H1 (cell line): ENCODE results near the gene ADGRB3. TPM values are rescaled to one million over a fixed set of nuclear protein-coding genes. Genes with fewer than 3 reads are reported as not detected.

Experiments used
- CTCF ChIA-PET: fragments of 300-600 bp; sonication (Branson Sonifier 250); formaldehyde crosslinking; loops from one replicate; lab custom pipeline; 2021; ENCODE audit not compliant: partially characterized antibody; lab: Charles Lee
- POLR2A ChIA-PET: fragments of 300-600 bp; sonication (Branson Sonifier 250); formaldehyde crosslinking; loops from one replicate; lab custom pipeline; 2021; ENCODE audit warnings: inconsistent platforms; ENCODE audit not compliant: partially characterized antibody; lab: Charles Lee
- DNase-seq, 2 experiments: peaks; one replicate each; pipeline versions ENCODE4 v3.0.0 to v3.0.0-alpha.2; 2010 to 2022; ENCODE audit warnings: low spot score in 2 of 2, low read depth in 1 of 2, mixed read lengths in 1 of 2
- FAIRE-seq: peaks from 2 replicates; lab custom pipeline; 2011; peaks lifted over from hg19 to GRCh38; lab: Jason Lieb, UNC
- H2AFZ ChIP-seq: 2 replicates; pipeline ENCODE4 v1.8.1; 2012; ENCODE audit warnings: low read length, inconsistent platforms
- H2AK5ac ChIP-seq: 2 replicates; pipeline ENCODE4 v1.6.1; 2013; ENCODE audit warnings: low read depth, low read length
- H2BK120ac ChIP-seq: replicated peaks from 2 replicates; pipeline ENCODE3; 2013; ENCODE audit warnings: low read depth, low read length, inconsistent platforms
- H2BK12ac ChIP-seq: 2 replicates; pipeline ENCODE4 v1.6.1; 2013; ENCODE audit warnings: low read depth, low read length
- H2BK15ac ChIP-seq: 2 replicates; pipeline ENCODE4 v1.6.1; 2013; ENCODE audit warnings: low read length
- H2BK20ac ChIP-seq: 2 replicates; pipeline ENCODE4 v1.6.1; 2013; ENCODE audit warnings: low read length
- H2BK5ac ChIP-seq: 2 replicates; pipeline ENCODE4 v1.6.1; 2013; ENCODE audit warnings: low read depth, low read length
- H3K14ac ChIP-seq: 2 replicates; pipeline ENCODE4 v1.6.1; 2013; ENCODE audit warnings: inconsistent platforms; ENCODE audit not compliant: insufficient read length
- H3K18ac ChIP-seq: 2 replicates; pipeline ENCODE4 v1.6.1; 2013; ENCODE audit warnings: low read length; ENCODE audit errors: extremely low read depth
- H3K23ac ChIP-seq: 2 replicates; pipeline ENCODE4 v1.6.1; 2013; ENCODE audit warnings: inconsistent platforms; ENCODE audit not compliant: insufficient read length
- H3K23me2 ChIP-seq: 2 replicates; pipeline ENCODE4 v1.6.1; 2013; ENCODE audit warnings: low read depth, low read length
- H3K27ac ChIP-seq: 2 replicates; pipeline ENCODE4 v1.6.1; 2011; ENCODE audit warnings: low read depth, low read length, inconsistent platforms
- H3K27me3 ChIP-seq, 4 experiments: replicated peaks in 1 of 4; 1 replicate in 1 of 4; 2 replicates in 3 of 4; pipeline versions ENCODE4 v1.6.1 to v1.8.1; 2011 to 2013; ENCODE audit warnings: low read length in 3 of 4, mild to moderate bottlenecking in 3 of 4, inconsistent platforms in 2 of 4, mixed read lengths in 2 of 4, moderate library complexity in 1 of 4; ENCODE audit not compliant: control insufficient read depth in 3 of 4, insufficient read depth in 3 of 4; ENCODE audit errors: extremely low read depth in 1 of 4
- H3K36me3 ChIP-seq, 4 experiments: 2 replicates each; pipeline versions ENCODE4 v1.6.1 to v1.8.1; 2011 to 2013; ENCODE audit warnings: mild to moderate bottlenecking in 4 of 4, low read length in 3 of 4, moderate library complexity in 2 of 4, control low read depth in 1 of 4, inconsistent platforms in 1 of 4; ENCODE audit not compliant: insufficient read depth in 4 of 4, control insufficient read depth in 2 of 4
- H3K4ac ChIP-seq: replicated peaks from 2 replicates; pipeline ENCODE3; 2013; ENCODE audit warnings: low read length, low read depth, mixed read lengths, inconsistent platforms; ENCODE audit not compliant: insufficient read length
- H3K4me1 ChIP-seq, 4 experiments: replicated peaks in 1 of 4; 1 replicate in 1 of 4; 2 replicates in 3 of 4; pipeline versions ENCODE4 v1.6.1 to v1.8.1; 2011 to 2013; ENCODE audit warnings: low read length in 3 of 4, inconsistent platforms in 2 of 4, mixed read lengths in 1 of 4; ENCODE audit not compliant: insufficient read depth in 4 of 4, control insufficient read depth in 3 of 4
- H3K4me2 ChIP-seq, 2 experiments: 2 replicates each; pipeline versions ENCODE4 v1.6.1 to v1.8.1; 2011 to 2013; ENCODE audit warnings: low read depth in 2 of 2, low read length in 2 of 2, control low read depth in 1 of 2, inconsistent platforms in 1 of 2, mild to moderate bottlenecking in 1 of 2; ENCODE audit not compliant: insufficient read depth in 1 of 2
- H3K4me3 ChIP-seq, 4 experiments: fragments of 200-600, 300-600 bp in 1 of 4; sonication (generic), shearing (Covaris generic), sonication (Bioruptor Twin) in 1 of 4; 2 replicates each; pipeline versions ENCODE4 v1.5.1 to v1.8.1; 2011 to 2016; ENCODE audit warnings: low read length in 4 of 4, low read depth in 3 of 4, control low read depth in 2 of 4, inconsistent platforms in 2 of 4, mild to moderate bottlenecking in 2 of 4, mixed read lengths in 1 of 4, moderate library complexity in 1 of 4; ENCODE audit not compliant: insufficient read depth in 2 of 4; ENCODE audit errors: extremely low read depth in 1 of 4
- H3K56ac ChIP-seq: replicated peaks from 2 replicates; pipeline ENCODE3; 2013; ENCODE audit warnings: low read depth, mild to moderate bottlenecking, mixed read lengths, low read length, inconsistent platforms; ENCODE audit not compliant: insufficient read length
- H3K79me1 ChIP-seq: 2 replicates; pipeline ENCODE4 v1.6.1; 2013; ENCODE audit warnings: low read depth, low read length, control low read depth
- H3K79me2 ChIP-seq, 2 experiments: 2 replicates each; pipeline versions ENCODE4 v1.6.1 to v1.8.1; 2012 to 2013; ENCODE audit warnings: low read length in 2 of 2, mild to moderate bottlenecking in 2 of 2, inconsistent platforms in 1 of 2; ENCODE audit not compliant: insufficient read depth in 2 of 2, control insufficient read depth in 1 of 2
- H3K9ac ChIP-seq, 4 experiments: replicated peaks in 1 of 4; 1 replicate in 1 of 4; 2 replicates in 3 of 4; pipeline versions ENCODE4 v1.6.1 to v1.8.1; 2011 to 2013; ENCODE audit warnings: low read depth in 3 of 4, low read length in 3 of 4, control low read depth in 2 of 4, mild to moderate bottlenecking in 2 of 4, moderate library complexity in 2 of 4, inconsistent platforms in 1 of 4; ENCODE audit errors: extremely low read depth in 1 of 4
- H3K9me3 ChIP-seq, 2 experiments: 2 replicates each; pipeline versions ENCODE4 v1.6.1 to v1.8.1; 2012 to 2013; ENCODE audit warnings: mild to moderate bottlenecking in 2 of 2, moderate library complexity in 2 of 2, control low read depth in 1 of 2, inconsistent platforms in 1 of 2, low read depth in 1 of 2, low read length in 1 of 2, mixed read lengths in 1 of 2; ENCODE audit not compliant: insufficient read depth in 2 of 2
- H4K20me1 ChIP-seq, 2 experiments: replicated peaks in 1 of 2; 2 replicates each; pipeline versions ENCODE3 to v1.8.1; 2011 to 2013; ENCODE audit warnings: inconsistent platforms in 2 of 2, low read length in 2 of 2, mild to moderate bottlenecking in 1 of 2; ENCODE audit not compliant: insufficient read depth in 2 of 2, control insufficient read depth in 1 of 2
- H4K5ac ChIP-seq: 2 replicates; pipeline ENCODE4 v1.6.1; 2013; ENCODE audit warnings: low read length, low read depth, mixed read lengths, inconsistent platforms; ENCODE audit not compliant: insufficient read length
- H4K8ac ChIP-seq: 2 replicates; pipeline ENCODE4 v1.8.0; 2013; ENCODE audit warnings: mild to moderate bottlenecking, moderate library complexity, low read length, inconsistent platforms; ENCODE audit not compliant: insufficient read depth; ENCODE audit errors: extremely low read depth
- H4K91ac ChIP-seq: replicated peaks from 2 replicates; pipeline ENCODE3; 2013; ENCODE audit warnings: low read length, mixed read lengths, inconsistent platforms; ENCODE audit not compliant: insufficient read length
- CBX8 ChIP-seq: fragments of 300-800, 300-1000 bp; sonication (generic); IDR thresholded peaks from 2 replicates; pipeline ENCODE4 v1.7.1; 2016; ENCODE audit warnings: low read depth, low read length, borderline replicate concordance
- CHD1 ChIP-seq: IDR thresholded peaks from 2 replicates; pipeline ENCODE4 v1.6.1; 2012; ENCODE audit warnings: low read depth, low read length, improper control_type of control experiment
- CTCF ChIP-seq, 3 experiments: IDR thresholded peaks; 1 replicate in 2 of 3; 2 replicates in 1 of 3; pipeline versions ENCODE4 v1.5.1 to v1.6.1; 2011; ENCODE audit warnings: low read length in 3 of 3, mild to moderate bottlenecking in 3 of 3, inconsistent platforms in 2 of 3, low read depth in 1 of 3, moderate library complexity in 1 of 3; ENCODE audit not compliant: insufficient read depth in 1 of 3; ENCODE audit errors: control extremely low read depth in 1 of 3
- EGR1 ChIP-seq: IDR thresholded peaks from 2 replicates; pipeline ENCODE4 v1.6.1; 2011; ENCODE audit warnings: low read depth, low read length, borderline replicate concordance
- KDM5A ChIP-seq: fragments of 200-600 bp; IDR thresholded peaks from 2 replicates; pipeline ENCODE4 v1.7.1; 2012; ENCODE audit warnings: mild to moderate bottlenecking, low read length, inconsistent platforms, mixed read lengths
- RAD21 ChIP-seq, 2 experiments: IDR thresholded peaks in 1 of 2; conservative IDR thresholded peaks in 1 of 2; 2 replicates each; pipeline ENCODE4 v1.6.1; 2011; ENCODE audit warnings: low read depth in 2 of 2, low read length in 2 of 2, improper control_type of control experiment in 1 of 2, inconsistent platforms in 1 of 2, mild to moderate bottlenecking in 1 of 2, moderate library complexity in 1 of 2
- SP1 ChIP-seq: IDR thresholded peaks from 2 replicates; pipeline ENCODE4 v1.6.1; 2011; ENCODE audit warnings: low read depth, low read length
- WGBS, 2 experiments: shearing (Covaris generic) in 1 of 2; methylation state at CpG; one replicate each; pipeline versions ENCODE4 v1.1.6 to v1.1.7; 2013 to 2015; ENCODE audit warnings: low lambda C conversion rate in 2 of 2, mixed read lengths in 2 of 2, inconsistent platforms in 1 of 2, low coverage in 1 of 2, missing lambda C conversion rate in 1 of 2; ENCODE audit not compliant: insufficient replicate concordance in 2 of 2, insufficient coverage in 1 of 2, insufficient read length in 1 of 2; ENCODE audit errors: extremely low coverage in 1 of 2, missing lambda C conversion rate in 1 of 2; 5-methylcytosine and 5-hydroxymethylcytosine counted together
- polyA plus RNA-seq, 7 experiments: library from polyadenylated mRNA; depleted of rRNA in 3 of 7; stranded (reverse) in 5 of 7; unstranded in 2 of 7; fragments of >200 nt in 5 of 7; fragments of 200-250 nt in 2 of 7; gene quantifications; 1 replicate in 5 of 7; 2 replicates in 1 of 7; 4 replicates in 1 of 7; pipeline versions ENCODE4 v1.2.1 to v1.2.3, GENCODE V29; 2011 to 2013; ENCODE audit warnings: missing spikeins in 2 of 7, mixed read lengths in 2 of 7
- total RNA-seq: library from RNA; stranded (reverse); fragmentation: NEBNext Ultra II Directional; extraction: Animal tissue kit (Norgen Biotek cat#: 25700); gene quantifications from 2 replicates; pipeline ENCODE4 v1.2.1, GENCODE V29; 2021

The ADGRB3 gene
- total and polyA plus RNA-seq, 2 of the 8 experiments (the other 6 are each of a cell fraction or from before 2014, with no cell fraction given) = 0.35 to 1.2 TPM

- H3K4ac ChIP-seq = no peak overlapping the region
- ChIA-PET POLR2A (no interaction called here), CTCF (interaction anchor here (0.6 to 2.3 kb wide), 6 partner anchors 9 to 138 kb away, joined by 3 to 11 read pairs (median 4); no protein-coding TSS in a partner anchor)
- H2BK20ac ChIP-seq = no peak overlapping the region
- no peaks in the 10 kb centered on the region for H3K23me2 ChIP-seq
- 69% methylated on average over 3 of the region's 3 CpGs; no CpG with 5 or more reads in 1 of the 2 experiments for WGBS, 2 experiments
- H3K4me1 ChIP-seq = 0 out of 7 replicates have a peak, but pooled peaks cover 0 to 2% (median 0%) of the 10 kb centered on the region in 4 experiments
- H2AK5ac ChIP-seq = no peak overlapping the region
- H4K20me1 ChIP-seq = no peaks in the 10 kb centered on the region
- H2AFZ ChIP-seq = peak overlapping the region; percentile 85; the same call in 1 of the 2 replicates
- no peak overlapping the region for H3K18ac ChIP-seq
- no peak overlapping the region for H4K8ac ChIP-seq
- no peak overlapping the region for H3K56ac ChIP-seq
- H3K79me1 ChIP-seq = no peaks in the 10 kb centered on the region
- no peak overlapping the region for H2BK120ac ChIP-seq
- H2BK5ac ChIP-seq = no peak overlapping the region
- DNase-seq (no peak), FAIRE-seq (peak; percentile 78)
- H3K36me3 ChIP-seq = no peaks in the 10 kb centered on the region
- H4K91ac ChIP-seq = no peak overlapping the region
- H3K79me2 ChIP-seq = no peaks in the 10 kb centered on the region
- no peak overlapping the region for H2BK12ac ChIP-seq
- no peak overlapping the region for H3K14ac ChIP-seq
- no peaks in the 10 kb centered on the region for H3K27me3 ChIP-seq
- no peak overlapping the region for H3K27ac ChIP-seq
- H3K9me3 ChIP-seq = no peaks in the 10 kb centered on the region
- H3K9ac ChIP-seq = no peak overlapping the region
- no peak overlapping the region for H4K5ac ChIP-seq
- TF ChIP-seq CTCF (IDR thresholded peaks at IDR 0.05; ENCODE audit: control extremely low read depth in 1 of 3, insufficient read depth in 1 of 3, low read depth in 1 of 3, low read length in 3 of 3) (peak in 2 of 3 experiments; percentile 19 to 44; a peak in 2 of 4 replicates), SP1 (no peak), EGR1 (no peak), RAD21 (IDR thresholded peaks at IDR 0.05 in 1 of 2, conservative IDR thresholded peaks at IDR 0.05 in 1 of 2; ENCODE audit: low read depth in 2 of 2, low read length in 2 of 2) (peak; percentile 59 to 69), KDM5A (no peak), CHD1 (no peak), CBX8 (no peak)
- H2BK15ac ChIP-seq = no peak overlapping the region
- no peak overlapping the region for H3K23ac ChIP-seq
- H3K4me2 ChIP-seq = no peak overlapping the region
- H3K4me3 ChIP-seq = no peak overlapping the region
Observed at GRCh38 chr6:69105288-69105687, 470.2 kb downstream of the ADGRB3 start.
